HepG2 (cell line): ENCODE results near the gene YPEL3. TPM values are rescaled to one million over a fixed set of nuclear protein-coding genes. Genes with fewer than 3 reads are reported as not detected.
A peak's percentile ranks its signal among the peaks of the same experiment; 100 is the strongest.

Source experiments
- CBX5 ChIP-seq: sonication (generic); formaldehyde crosslinking; IDR thresholded peaks from 2 replicates; pipeline ENCODE4 v1.4.0; 2020; ENCODE audit warnings: missing genetic modification reagents, borderline replicate concordance
- EED ChIP-seq: sonication (generic); formaldehyde crosslinking; IDR thresholded peaks from 2 replicates; pipeline ENCODE4 v1.5.0; 2020; ENCODE audit warnings: mild to moderate bottlenecking, missing genetic modification reagents
- HNRNPH1 ChIP-seq: fragments of 200-400 bp; formaldehyde crosslinking; optimal IDR thresholded peaks from 2 replicates; pipeline ENCODE3; 2017; ENCODE audit warnings: mild to moderate bottlenecking, low read depth, low read length
- LBX2 ChIP-seq: sonication (generic); formaldehyde crosslinking; IDR thresholded peaks from 2 replicates; pipeline ENCODE4 v1.5.0; 2020; ENCODE audit warnings: missing genetic modification reagents, mild to moderate bottlenecking, borderline replicate concordance
- MZF1 ChIP-seq: sonication (generic); formaldehyde crosslinking; IDR thresholded peaks from 2 replicates; pipeline ENCODE4 v1.8.1; 2023; ENCODE audit warnings: mild to moderate bottlenecking, missing genetic modification reagents, borderline replicate concordance
- REST ChIP-seq, 2 experiments: IDR thresholded peaks; 2 replicates each; pipeline ENCODE4 v1.6.1; 2011 to 2012; ENCODE audit warnings: low read length in 2 of 2, borderline replicate concordance in 1 of 2, low read depth in 1 of 2, mild to moderate bottlenecking in 1 of 2, moderate library complexity in 1 of 2
- RFX3 ChIP-seq: IDR thresholded peaks from 2 replicates; pipeline ENCODE4 v1.6.1; 2016; ENCODE audit warnings: missing biosample characterization, missing genetic modification reagents
- SIN3A ChIP-seq: IDR thresholded peaks from 2 replicates; pipeline ENCODE4 v1.6.1; 2011; ENCODE audit warnings: low read depth, mild to moderate bottlenecking, control low read depth, low read length, borderline replicate concordance
- ZBTB20 ChIP-seq: sonication (generic); formaldehyde crosslinking; IDR thresholded peaks from 2 replicates; pipeline ENCODE4 v1.8.1; 2023; ENCODE audit warnings: missing genetic modification reagents, low read depth, mild to moderate bottlenecking, borderline replicate concordance
- ZMYM4 ChIP-seq: sonication (generic); formaldehyde crosslinking; IDR thresholded peaks from 2 replicates; pipeline ENCODE4 v1.8.1; 2023; ENCODE audit warnings: mild to moderate bottlenecking, missing genetic modification reagents
- ZNF280B ChIP-seq: sonication (generic); formaldehyde crosslinking; IDR thresholded peaks from 2 replicates; pipeline ENCODE4 v1.5.0; 2020; ENCODE audit warnings: missing genetic modification reagents, mild to moderate bottlenecking, borderline replicate concordance
- ZNF282 ChIP-seq: fragments of 450-650 bp; IDR thresholded peaks from 2 replicates; pipeline ENCODE4 v1.6.1; 2018; ENCODE audit not compliant: partially characterized antibody
- ZNF296 ChIP-seq: sonication (generic); formaldehyde crosslinking; conservative IDR thresholded peaks from 2 replicates; pipeline ENCODE4 v1.5.0; 2020; ENCODE audit warnings: mild to moderate bottlenecking, missing genetic modification reagents
- ZNF329 ChIP-seq: sonication (generic); formaldehyde crosslinking; IDR thresholded peaks from 2 replicates; pipeline ENCODE4 v1.9.0; 2021; ENCODE audit warnings: low read depth, mild to moderate bottlenecking, missing genetic modification reagents
- ZNF451 ChIP-seq: sonication (generic); formaldehyde crosslinking; IDR thresholded peaks from 2 replicates; pipeline ENCODE4 v1.5.0; 2020; ENCODE audit warnings: mild to moderate bottlenecking, missing genetic modification reagents
- ZNF605 ChIP-seq: sonication (generic); formaldehyde crosslinking; IDR thresholded peaks from 2 replicates; pipeline ENCODE4 v1.8.0; 2022; ENCODE audit warnings: mild to moderate bottlenecking, missing genetic modification reagents
- ZNF776 ChIP-seq: sonication (generic); formaldehyde crosslinking; IDR thresholded peaks from 2 replicates; pipeline ENCODE4 v1.4.0; 2020; ENCODE audit warnings: mild to moderate bottlenecking, missing genetic modification reagents
- ZNF841 ChIP-seq: sonication (generic); formaldehyde crosslinking; IDR thresholded peaks from 2 replicates; pipeline ENCODE4 v1.8.1; 2023; ENCODE audit warnings: missing genetic modification reagents, borderline replicate concordance
- polyA plus RNA-seq, 8 experiments: library from polyadenylated mRNA; depleted of rRNA in 3 of 8; stranded (reverse) in 7 of 8; unstranded in 1 of 8; fragments of >200 nt; fragmentation: Illumina TruSeq in 4 of 8; extraction: Trizol in 4 of 8; gene quantifications; 2 replicates each; pipeline versions ENCODE4 v1.2.1 to v1.2.3, GENCODE V29; 2011 to 2016; ENCODE audit warnings: low read depth in 4 of 8, missing spikeins in 1 of 8, mixed read lengths in 1 of 8; ENCODE audit not compliant: insufficient read depth in 1 of 8
- total RNA-seq, 5 experiments: library from RNA; depleted of rRNA; stranded (reverse); fragments of >200 nt; fragmentation: Illumina TruSeq; extraction: Trizol; gene quantifications; 2 replicates each; pipeline ENCODE4 v1.2.3, GENCODE V29; 2016; ENCODE audit warnings: low read depth in 1 of 5

Gene YPEL3
- total and polyA plus RNA-seq, 2 of the 13 experiments (the other 11 are each of a cell fraction or from before 2014, with no cell fraction given): 5.4 to 47.0 TPM

- TF ChIP-seq ZMYM4 (CRISPR knock-in tag) (0 out of 2 replicates have a peak, but pooled peaks have one; percentile 16), ZNF282 (no peak), ZBTB20 (peak; percentile 48; the same call in 1 of the 2 replicates), LBX2 (peak; percentile 40; the same call in 1 of the 2 replicates), ZNF451 (CRISPR knock-in tag) (peak; percentile 57; the same call in 1 of the 2 replicates), ZNF296 (CRISPR knock-in tag) (0 out of 2 replicates have a peak, but pooled peaks have one; percentile 27), EED (CRISPR knock-in tag) (0 out of 2 replicates have a peak, but pooled peaks have one; percentile 47), REST (IDR thresholded peaks at IDR 0.05; ENCODE audit: borderline replicate concordance in 1 of 2, low read depth in 1 of 2, low read length in 2 of 2) (no peak), HNRNPH1 (no peak), ZNF329 (CRISPR knock-in tag) (0 out of 2 replicates have a peak, but pooled peaks have one; percentile 38), ZNF605 (CRISPR knock-in tag) (peak; percentile 60; the same call in 1 of the 2 replicates), ZNF841 (no peak), CBX5 (CRISPR knock-in tag) (no peak), RFX3 (CRISPR knock-in tag) (no peak), ZNF280B (CRISPR knock-in tag) (peak; percentile 82), MZF1 (CRISPR knock-in tag) (0 out of 2 replicates have a peak, but pooled peaks have one; percentile 77), SIN3A (0 out of 2 replicates have a peak, but pooled peaks have one; percentile 11), ZNF776 (CRISPR knock-in tag) (0 out of 2 replicates have a peak, but pooled peaks have one; percentile 56)
These were observed 29.0 kb downstream of the YPEL3 start (continued) for GRCh38 chr16:30066761-30067583.
